Trophoblast cell (in vitro differentiated cells and primary cell): ENCODE measurements around the gene TANGO6.
"Not testable (repeated sequence)": the region's sequence is repeated elsewhere in the genome, so short reads cannot be mapped to it uniquely, and the experiment has no call there.

ENCODE experiments used
- DNase-seq, 2 donors: peaks; one replicate each; pipeline ENCODE4 v3.0.0-alpha.2; 2016
- H2AFZ ChIP-seq: 2 replicates; pipeline ENCODE4 v1.6.1; 2013; ENCODE audit warnings: low read length, moderate library complexity, mild to moderate bottlenecking; ENCODE audit not compliant: insufficient read depth, poor library complexity
- H2AK5ac ChIP-seq: 2 replicates; pipeline ENCODE4 v1.6.1; 2013; ENCODE audit warnings: mild to moderate bottlenecking, low read length
- H2BK120ac ChIP-seq: 2 replicates; pipeline ENCODE4 v1.6.1; 2013; ENCODE audit warnings: low read length, mild to moderate bottlenecking, moderate library complexity; ENCODE audit not compliant: insufficient read depth, poor library complexity
- H2BK12ac ChIP-seq: 2 replicates; pipeline ENCODE4 v1.6.1; 2013; ENCODE audit warnings: mild to moderate bottlenecking, low read length, moderate library complexity
- H2BK5ac ChIP-seq: 2 replicates; pipeline ENCODE4 v1.6.1; 2013; ENCODE audit warnings: low read length, low read depth, moderate library complexity, mild to moderate bottlenecking; ENCODE audit not compliant: poor library complexity
- H3K14ac ChIP-seq: 2 replicates; pipeline ENCODE4 v1.6.1; 2013; ENCODE audit warnings: mild to moderate bottlenecking, low read length
- H3K18ac ChIP-seq: 2 replicates; pipeline ENCODE4 v1.6.1; 2013; ENCODE audit warnings: mild to moderate bottlenecking, low read length
- H3K23ac ChIP-seq: 2 replicates; pipeline ENCODE4 v1.6.1; 2013; ENCODE audit warnings: low read length
- H3K27ac ChIP-seq: 2 replicates; pipeline ENCODE4 v1.5.1; 2013; ENCODE audit warnings: low read depth, mild to moderate bottlenecking, inconsistent platforms, low read length, moderate library complexity
- H3K27me3 ChIP-seq: 2 replicates; pipeline ENCODE4 v1.6.1; 2013; ENCODE audit warnings: inconsistent platforms, mild to moderate bottlenecking, low read length, moderate library complexity; ENCODE audit not compliant: insufficient read depth
- H3K36me3 ChIP-seq, 2 experiments: 1 replicate in 1 of 2; 2 replicates in 1 of 2; pipeline ENCODE4 v1.6.1; 2013; ENCODE audit warnings: low read length in 2 of 2, mild to moderate bottlenecking in 2 of 2, moderate library complexity in 1 of 2; ENCODE audit not compliant: insufficient read depth in 2 of 2, control insufficient read depth in 1 of 2
- H3K4ac ChIP-seq: 2 replicates; pipeline ENCODE4 v1.6.1; 2013; ENCODE audit warnings: low read depth, mild to moderate bottlenecking, low read length, moderate library complexity
- H3K4me1 ChIP-seq, 2 experiments: 1 replicate in 1 of 2; 2 replicates in 1 of 2; pipeline ENCODE4 v1.6.1; 2013; ENCODE audit warnings: low read length in 2 of 2, mild to moderate bottlenecking in 2 of 2, moderate library complexity in 1 of 2; ENCODE audit not compliant: insufficient read depth in 2 of 2, control insufficient read depth in 1 of 2
- H3K4me2 ChIP-seq: 2 replicates; pipeline ENCODE4 v1.6.1; 2013; ENCODE audit warnings: inconsistent platforms, mild to moderate bottlenecking, low read length, moderate library complexity
- H3K4me3 ChIP-seq: 2 replicates; pipeline ENCODE4 v1.5.1; 2013; ENCODE audit warnings: mild to moderate bottlenecking, low read depth, low read length, inconsistent platforms
- H3K79me1 ChIP-seq: one replicate; pipeline ENCODE4 v1.6.1; 2013; ENCODE audit warnings: low read length
- H3K79me2 ChIP-seq: 2 replicates; pipeline ENCODE4 v1.6.1; 2013; ENCODE audit warnings: low read length, mild to moderate bottlenecking; ENCODE audit not compliant: control insufficient read depth, insufficient read depth, poor library complexity
- H3K9ac ChIP-seq: 2 replicates; pipeline ENCODE4 v1.6.1; 2013; ENCODE audit warnings: mild to moderate bottlenecking, low read length
- H3K9me3 ChIP-seq: 2 replicates; pipeline ENCODE4 v1.6.1; 2013; ENCODE audit warnings: low read depth, mild to moderate bottlenecking, control low read depth, inconsistent platforms, low read length; ENCODE audit not compliant: insufficient read depth
- H4K12ac ChIP-seq: 2 replicates; pipeline ENCODE4 v1.6.1; 2013; ENCODE audit warnings: low read depth, mild to moderate bottlenecking, low read length, moderate library complexity
- H4K8ac ChIP-seq: 2 replicates; pipeline ENCODE4 v1.6.1; 2013; ENCODE audit warnings: low read depth, mild to moderate bottlenecking, low read length, moderate library complexity
- H4K91ac ChIP-seq: one replicate; pipeline ENCODE4 v1.6.1; 2013; ENCODE audit warnings: low read depth, mild to moderate bottlenecking, low read length, moderate library complexity
- WGBS: extraction: QIAGEN DNeasy Blood & Tissue Kit; methylation state at CpG from one replicate; pipeline ENCODE4 v1.1.7; 2013; ENCODE audit warnings: missing lambda C conversion rate; ENCODE audit not compliant: insufficient read length, insufficient coverage; ENCODE audit errors: extremely low coverage; 5-methylcytosine and 5-hydroxymethylcytosine counted together

The TANGO6 gene

GRCh38 chr16:69063491-69063890 is 220.2 kb downstream of the TANGO6 start:
- not testable (repeated sequence) for H4K91ac ChIP-seq, H3K4me1 ChIP-seq, H2BK120ac ChIP-seq, H3K4me2 ChIP-seq, H3K4ac ChIP-seq, H3K9me3 ChIP-seq, H4K8ac ChIP-seq, H3K27ac ChIP-seq, H3K27me3 ChIP-seq, H3K23ac ChIP-seq, H2BK5ac ChIP-seq, H2AFZ ChIP-seq, H3K79me2 ChIP-seq, DNase-seq, H2AK5ac ChIP-seq, H3K14ac ChIP-seq, H3K4me3 ChIP-seq, H3K18ac ChIP-seq, H4K12ac ChIP-seq, H3K79me1 ChIP-seq, H3K9ac ChIP-seq, H3K36me3 ChIP-seq, H2BK12ac ChIP-seq
- no CpG with 5 or more reads among the region's 8 CpGs for WGBS

DNA sequence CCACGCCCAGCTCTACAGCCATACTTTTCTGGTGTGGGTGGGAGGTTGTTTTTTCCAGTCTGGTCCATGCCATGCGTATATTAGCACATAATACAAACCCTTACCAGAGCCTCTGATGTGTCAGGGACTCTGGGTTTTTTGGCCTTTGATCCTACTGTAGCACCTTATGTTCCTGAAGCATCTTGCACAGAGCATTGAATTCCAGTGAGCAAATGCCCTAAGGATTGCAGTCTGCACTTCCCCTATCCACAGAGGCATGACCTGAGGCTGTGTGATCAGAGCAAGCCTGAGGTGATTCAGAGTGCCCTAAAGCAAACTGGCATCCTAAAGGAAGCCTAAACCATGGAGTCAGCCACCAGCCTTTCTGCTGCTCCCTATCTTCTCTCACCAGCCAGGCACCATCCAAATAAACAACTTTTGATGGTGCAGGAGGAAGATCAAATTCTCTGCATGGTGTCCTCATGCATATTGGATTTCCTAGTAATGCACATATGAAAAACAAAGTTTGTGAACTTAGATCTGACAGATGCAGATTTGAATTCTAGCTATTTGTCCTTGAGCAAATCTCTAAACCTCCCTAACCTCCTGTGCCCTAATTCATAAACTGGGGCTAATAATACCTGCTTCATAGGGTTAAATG is 220.9 kb downstream of the TANGO6 start:
- Histone ChIP-seq H3K27me3 (no peaks in the 10 kb centered on the region), H3K27ac (no peak overlapping the region), H2BK5ac (no peak overlapping the region), H4K91ac (no peak overlapping the region), H3K9me3 (no peaks in the 10 kb centered on the region), H2AFZ (no peak overlapping the region), H3K18ac (no peak overlapping the region), H4K12ac (no peak overlapping the region), H3K23ac (no peak overlapping the region), H3K4ac (no peak overlapping the region), H3K14ac (no peak overlapping the region), H2BK120ac (no peak overlapping the region), H2AK5ac (no peak overlapping the region), H3K36me3 (no peaks in the 10 kb centered on the region), H3K9ac (no peak overlapping the region), H3K4me2 (no peak overlapping the region), H3K4me3 (no peak overlapping the region), H3K79me2 (no peaks in the 10 kb centered on the region), H3K4me1 (no peaks in the 10 kb centered on the region), H2BK12ac (no peak overlapping the region), H3K79me1 (no peaks in the 10 kb centered on the region), H4K8ac (no peak overlapping the region)
- peak; percentile 94 to 99 for DNase-seq
- WGBS: no CpG with 5 or more reads among the region's 2 CpGs

DNA sequence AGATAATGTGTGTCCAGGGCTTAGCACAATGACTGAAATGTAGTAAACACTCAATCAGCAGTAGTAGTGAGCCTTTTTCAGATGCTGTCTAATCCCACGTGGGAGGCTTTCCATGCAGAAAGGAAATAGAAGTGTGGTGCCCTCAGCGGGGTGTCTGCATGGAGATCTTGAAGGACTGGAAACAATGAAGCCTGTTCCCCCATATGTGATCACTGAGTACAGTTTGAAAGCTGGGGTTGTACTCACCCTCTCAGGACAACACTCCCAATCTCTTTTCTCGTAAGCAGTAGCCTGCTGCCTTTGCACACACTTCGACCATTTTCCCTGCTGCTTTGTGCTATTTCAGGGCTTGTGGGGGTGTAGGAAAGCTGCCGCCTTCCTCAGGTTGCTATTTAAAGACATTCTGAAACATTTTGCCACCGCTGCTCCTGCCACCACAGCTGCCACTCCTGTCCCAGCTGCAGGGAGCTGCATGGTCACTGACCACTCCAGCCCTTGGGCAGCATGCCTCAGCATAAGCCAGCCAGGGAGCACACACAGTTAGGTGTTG is 221.5 kb downstream of the TANGO6 start:
- Histone ChIP-seq H3K79me2 (no peaks in the 10 kb centered on the region), H3K4me1 (no peaks in the 10 kb centered on the region), H4K91ac (no peak overlapping the region), H3K79me1 (no peaks in the 10 kb centered on the region), H3K27ac (no peak overlapping the region), H3K14ac (no peak overlapping the region), H3K9ac (no peak overlapping the region), H2BK5ac (no peak overlapping the region), H2AK5ac (no peak overlapping the region), H2AFZ (no peak overlapping the region), H3K36me3 (no peaks in the 10 kb centered on the region), H4K12ac (no peak overlapping the region), H3K4me2 (no peak overlapping the region), H3K4me3 (no peak overlapping the region), H3K27me3 (no peaks in the 10 kb centered on the region), H4K8ac (no peak overlapping the region), H3K18ac (no peak overlapping the region), H3K23ac (no peak overlapping the region), H2BK120ac (no peak overlapping the region), H3K9me3 (no peaks in the 10 kb centered on the region), H3K4ac (no peak overlapping the region), H2BK12ac (no peak overlapping the region)
- DNase-seq: no peak
- WGBS: no CpG with 5 or more reads among the region's 6 CpGs

DNA sequence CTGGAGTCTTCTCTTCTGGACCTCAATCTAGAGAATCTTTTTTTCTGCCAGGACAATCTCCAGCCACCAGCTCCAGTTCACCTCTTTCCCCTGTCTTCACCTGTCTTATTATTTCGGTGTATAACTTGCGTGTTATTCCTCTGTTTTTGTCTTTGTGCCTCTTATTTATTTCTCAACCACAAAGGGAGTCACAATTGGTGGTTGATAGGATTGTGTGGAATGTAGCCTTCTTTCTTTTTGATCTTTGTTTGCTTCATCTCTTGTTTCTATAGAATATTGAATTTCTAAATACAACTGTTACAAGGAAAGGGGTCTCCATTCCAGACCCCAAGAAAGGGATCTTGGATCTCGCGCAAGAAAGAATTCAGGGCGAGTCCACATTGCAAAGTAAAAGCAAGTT is 226.2 kb downstream of the TANGO6 start:
- H3K4me3 ChIP-seq: no peak overlapping the region
- no peak overlapping the region for H3K4me2 ChIP-seq
- H3K4me1 ChIP-seq: peaks cover 11 to 14% of the 10 kb centered on the region in 2 experiments

More for the DNA sequence above, 226.2 kb downstream of the TANGO6 start:
- Histone ChIP-seq H3K18ac (no peak overlapping the region), H3K23ac (no peak overlapping the region), H3K9ac (no peak overlapping the region), H2BK12ac (no peak overlapping the region), H3K79me1 (peaks cover 4% of the 10 kb centered on the region), H3K79me2 (no peaks in the 10 kb centered on the region), H3K9me3 (no peaks in the 10 kb centered on the region), H4K12ac (no peak overlapping the region), H4K8ac (no peak overlapping the region), H2BK120ac (no peak overlapping the region), H4K91ac (no peak overlapping the region), H3K36me3 (no peaks in the 10 kb centered on the region), H3K14ac (no peak overlapping the region), H2AFZ (no peak overlapping the region), H3K27ac (no peak overlapping the region), H2AK5ac (no peak overlapping the region), H3K27me3 (no peaks in the 10 kb centered on the region), H3K4ac (no peak overlapping the region), H2BK5ac (no peak overlapping the region)
- WGBS: no CpG with 5 or more reads among the region's 5 CpGs
- DNase-seq: peak in 1 of 2 donors; percentile 50
